ENCODE data around the gene ARHGAP9.
"Not testable (repeated sequence)": the region's sequence is repeated elsewhere in the genome, so short reads cannot be mapped to it uniquely, and the experiment has no call there.

The ARHGAP9 gene

GRCh38 chr12:57517187-57517586, 37.5 kb upstream of the ARHGAP9 start:
- no peak for DNase-seq

GRCh38 chr12:57516617-57517153, 37.0 kb upstream of the ARHGAP9 start:
- no peak for DNase-seq

GRCh38 chr12:57515934-57516541, 36.4 kb upstream of the ARHGAP9 start:
- DNase-seq = no peak

GRCh38 chr12:57515408-57515933, 35.8 kb upstream of the ARHGAP9 start:
- no peak for DNase-seq

- DNase-seq = no peak
Measured at GRCh38 chr12:57514720-57515407, 35.2 kb upstream of the ARHGAP9 start.

GRCh38 chr12:57514246-57514645, 34.6 kb upstream of the ARHGAP9 start:
- DNase-seq = not testable (repeated sequence)

- not testable (repeated sequence) for DNase-seq
Measured at GRCh38 chr12:57513677-57514076, 34.0 kb upstream of the ARHGAP9 start.

- no peak for DNase-seq
Measured at GRCh38 chr12:57513266-57513665, 33.6 kb upstream of the ARHGAP9 start.

- no peak for DNase-seq
Measured at GRCh38 chr12:57512665-57513064, 33.0 kb upstream of the ARHGAP9 start.

GRCh38 chr12:57511588-57512325, 32.1 kb upstream of the ARHGAP9 start:
- DNase-seq = no peak

GRCh38 chr12:57511161-57511560, 31.5 kb upstream of the ARHGAP9 start:
- DNase-seq = no peak

GRCh38 chr12:57507796-57508195, 28.1 kb upstream of the ARHGAP9 start:
- DNase-seq = not testable (repeated sequence)

- DNase-seq = not testable (repeated sequence)
Measured at GRCh38 chr12:57506541-57506940, 26.9 kb upstream of the ARHGAP9 start.

GRCh38 chr12:57502311-57502969, 22.8 kb upstream of the ARHGAP9 start:
- not testable (repeated sequence) for DNase-seq

GRCh38 chr12:57500213-57500612, 20.5 kb upstream of the ARHGAP9 start:
- no peak for DNase-seq

GRCh38 chr12:57498571-57498970, 18.9 kb upstream of the ARHGAP9 start:
- no peak for DNase-seq

GRCh38 chr12:57498132-57498502, 18.5 kb upstream of the ARHGAP9 start:
- DNase-seq = no peak

GRCh38 chr12:57497223-57498131, 17.8 kb upstream of the ARHGAP9 start:
- DNase-seq = no peak

GRCh38 chr12:57496822-57497221, 17.2 kb upstream of the ARHGAP9 start:
- no peak for DNase-seq

- not testable (repeated sequence) for DNase-seq
Measured at GRCh38 chr12:57495051-57495701, 15.5 kb upstream of the ARHGAP9 start.

All from T-helper 1 cell (primary cell).